Measurements from ENCODE around the gene LRRFIP1.

- TF ChIP-seq JUND (IDR thresholded peaks at IDR 0.05) (no peak), TAF1 (IDR thresholded peaks at IDR 0.05; ENCODE audit: borderline replicate concordance, low read depth, low read length) (no peak), ZBTB33 (IDR thresholded peaks at IDR 0.05; ENCODE audit: borderline replicate concordance, low read depth) (no peak), CTCF (IDR thresholded peaks at IDR 0.05) (no peak), EZH2phosphoT487 (IDR thresholded peaks at IDR 0.05; ENCODE audit: borderline replicate concordance, low read depth) (no peak), MAX (IDR thresholded peaks at IDR 0.05; ENCODE audit: low read depth) (no peak), PBX3 (IDR thresholded peaks at IDR 0.05) (no peak)
Measured at GRCh38 chr2:237754626-237755248, 127.3 kb downstream of the LRRFIP1 start.

Data from SK-N-SH (cell line).